BJ (cell line): Measurements from ENCODE around the gene FRZB. TPM values are rescaled to one million over a fixed set of nuclear protein-coding genes. Genes with fewer than 3 reads are reported as not detected.

ENCODE experiments used
- CTCF ChIA-PET: fragments of 350-600 bp; formaldehyde crosslinking; extraction: SDS; loops from one replicate; lab custom pipeline; 2021; ENCODE audit warnings: antibody characterized with exemption, inconsistent platforms; lab: Yijun Ruan, JAX
- POLR2A ChIA-PET: fragments of 300-600 bp; sonication (Branson Sonifier 250); formaldehyde crosslinking; extraction: SDS; loops from one replicate; lab custom pipeline; 2021; ENCODE audit warnings: antibody characterized with exemption; lab: Charles Lee
- DNase-seq: peaks from one replicate; pipeline ENCODE4 v3.0.0-alpha.2; 2011; ENCODE audit warnings: low read depth
- H3K27me3 ChIP-seq: 2 replicates; pipeline ENCODE4 v1.6.0; 2011; ENCODE audit warnings: low read length; ENCODE audit not compliant: control insufficient read depth, insufficient read depth
- H3K36me3 ChIP-seq: 2 replicates; pipeline ENCODE4 v1.5.1; 2011; ENCODE audit warnings: low read length; ENCODE audit not compliant: control insufficient read depth, insufficient read depth
- H3K4me3 ChIP-seq: 2 replicates; pipeline ENCODE4 v1.5.1; 2011; ENCODE audit warnings: low read depth, mild to moderate bottlenecking, control low read depth, low read length
- CTCF ChIP-seq: IDR thresholded peaks from 2 replicates; pipeline ENCODE4 v1.5.1; 2011; ENCODE audit warnings: low read depth, mild to moderate bottlenecking, control low read depth, inconsistent platforms, low read length, moderate library complexity; ENCODE audit not compliant: insufficient read depth
- polyA plus RNA-seq: library from polyadenylated mRNA; depleted of rRNA; stranded (reverse); fragments of >200 nt; gene quantifications from 2 replicates; pipeline ENCODE4 v1.2.3, GENCODE V29; 2011

The FRZB gene
- polyA plus RNA-seq, 1 experiment = 0.28 TPM

GRCh38 chr2:182818925-182819324, 47.5 kb downstream of the FRZB start:
- H3K36me3 ChIP-seq = no peaks in the 10 kb centered on the region
- peaks cover 2% of the 10 kb centered on the region; the same call in 1 of the 2 replicates for H3K27me3 ChIP-seq
- no peak for DNase-seq
- no peak for TF ChIP-seq CTCF
- H3K4me3 ChIP-seq = no peak overlapping the region
- CTCF ChIA-PET = interaction anchor here (0.6 kb wide), 1 partner anchor 26 kb away, joined by 4 read pairs; no protein-coding TSS in a partner anchor
- POLR2A ChIA-PET = no interaction called here

GRCh38 chr2:182818501-182818900, 47.9 kb downstream of the FRZB start:
- TF ChIP-seq CTCF = no peak
- CTCF ChIA-PET = interaction anchor here (1.3 kb wide), 1 partner anchor 14 kb away, joined by 3 read pairs; no protein-coding TSS in a partner anchor
- Histone ChIP-seq H3K4me3 (no peak overlapping the region), H3K27me3 (peaks cover 2% of the 10 kb centered on the region; the same call in 1 of the 2 replicates), H3K36me3 (no peaks in the 10 kb centered on the region)
- DNase-seq = no peak
- POLR2A ChIA-PET = no interaction called here

GRCh38 chr2:182817558-182817957, 48.9 kb downstream of the FRZB start:
- no peak for DNase-seq
- Histone ChIP-seq H3K4me3 (no peak overlapping the region), H3K27me3 (peaks cover 2% of the 10 kb centered on the region; the same call in 1 of the 2 replicates), H3K36me3 (no peaks in the 10 kb centered on the region)
- TF ChIP-seq CTCF = no peak
- CTCF ChIA-PET = interaction anchor here (1.3 kb wide), 1 partner anchor 13 kb away, joined by 3 read pairs; no protein-coding TSS in a partner anchor
- POLR2A ChIA-PET = interaction anchor here (0.6 kb wide), 1 partner anchor 111 kb away, joined by 3 read pairs; no protein-coding TSS in a partner anchor

GRCh38 chr2:182816866-182817265, 49.6 kb downstream of the FRZB start:
- POLR2A ChIA-PET = no interaction called here

GRCh38 chr2:182814804-182815203, 51.6 kb downstream of the FRZB start:
- Histone ChIP-seq H3K36me3 (no peaks in the 10 kb centered on the region), H3K27me3 (peaks cover 5% of the 10 kb centered on the region), H3K4me3 (no peak overlapping the region)
- CTCF ChIA-PET = no interaction called here
- POLR2A ChIA-PET = no interaction called here
- no peak for DNase-seq
- no peak for TF ChIP-seq CTCF

More at GRCh38 chr2:182816866-182817265, 49.6 kb downstream of the FRZB start:
- Histone ChIP-seq H3K27me3 (peaks cover 2% of the 10 kb centered on the region; the same call in 1 of the 2 replicates), H3K36me3 (no peaks in the 10 kb centered on the region), H3K4me3 (no peak overlapping the region)
- no peak for TF ChIP-seq CTCF
- CTCF ChIA-PET = no interaction called here
- no peak for DNase-seq
